Measurements from ENCODE around the gene CYB561D2. TPM values are rescaled to one million over a fixed set of nuclear protein-coding genes. Genes with fewer than 3 reads are reported as not detected.

CYB561D2 gene
- total and polyA plus RNA-seq, 10 of the 15 experiments (the other 5 are each of a cell fraction or from before 2014, with no cell fraction given) = 7.6 to 39.2 (median 18.8) TPM

- ATAC-seq (no peak), FAIRE-seq (no peak), DNase-seq (ENCODE audit: low read depth, low spot score) (no peak)
- ChIA-PET SMC1A (ENCODE audit: uncharacterized antibody, unreplicated experiment) (interaction anchor here (0.7 to 1.6 kb wide), 3 partner anchors 11 to 468 kb away, joined by 3 to 8 read pairs (median 3); partner anchors contain the start of genes CYB561D2 and NPRL2), POLR2A (interaction anchor here (0.6 to 7.0 kb wide), 9 partner anchors 11 to 870 kb away, joined by 3 to 84 read pairs (median 4); partner anchors contain the start of genes CYB561D2, GNAI2, NPRL2 and TUSC2), CTCF (interaction anchor here (0.6 to 10.5 kb wide), 6 partner anchors 10 to 91 kb away, joined by 3 to 72 read pairs (median 4); partner anchors contain the start of genes CYB561D2, HYAL2, HYAL3 and NAA80), RAD21 (ENCODE audit: unreplicated experiment) (no interaction called here)
- Histone ChIP-seq H4K20me1 (ENCODE audit: control insufficient read depth, insufficient read depth) (no peaks in the 10 kb centered on the region; the same call in 1 of the 2 replicates), H3K27me3 (replicated peaks in 1 of 2; ENCODE audit: control insufficient read depth in 2 of 2, insufficient read depth in 2 of 2, low read length in 1 of 2) (no peaks in the 10 kb centered on the region), H3K4me3 (peak overlapping the region; percentile 96), H3K4me2 (ENCODE audit: control insufficient read depth, insufficient read depth) (peak overlapping the region; percentile 75), H2AFZ (ENCODE audit: control insufficient read depth, low read depth, low read length) (peak overlapping the region; percentile 52), H3K79me2 (ENCODE audit: control insufficient read depth, insufficient read depth, low read length) (peaks cover 65% of the 10 kb centered on the region), H3K4me1 (ENCODE audit: control insufficient read depth, insufficient read depth, low read length) (peaks cover 8% of the 10 kb centered on the region; the same call in 1 of the 2 replicates), H3K27ac (ENCODE audit: control insufficient read depth, insufficient read depth) (peak overlapping the region; percentile 92), H3K9me3 (replicated peaks; ENCODE audit: control insufficient read depth, insufficient read depth, low read length) (no peaks in the 10 kb centered on the region), H3K9ac (ENCODE audit: control insufficient read depth, insufficient read depth, low read length) (peak overlapping the region; percentile 86), H3K36me3 (ENCODE audit: control insufficient read depth in 2 of 2, insufficient read depth in 2 of 2, low read length in 1 of 2) (peaks cover 1 to 4% of the 10 kb centered on the region in 2 experiments)
- intact Hi-C loops (cut with micrococcal nuclease; ENCODE audit: unreplicated experiment) (loop anchor here (5.0 kb wide), 2 partner anchors 42 to 102 kb away; partner anchors contain the start of genes GNAI2, HYAL3 and NAA80), in situ Hi-C loops (cut with MboI) (loop anchor here (10.0 kb wide), 1 partner anchor 1056 kb away; the partner anchor contains the start of gene RBM15B)
- TF ChIP-seq ZNF384 (IDR thresholded peaks at IDR 0.05; ENCODE audit: borderline replicate concordance, low read depth, low read length) (peak; percentile 37; the same call in 1 of the 2 replicates), FOXM1 (IDR thresholded peaks at IDR 0.05; ENCODE audit: low read depth, low read length) (no peak), SPI1 (IDR thresholded peaks at IDR 0.05; ENCODE audit: borderline replicate concordance, insufficient read depth, low read depth, low read length) (0 out of 2 replicates have a peak, but pooled peaks have one; percentile 21), MYB (IDR thresholded peaks at IDR 0.05; ENCODE audit: borderline replicate concordance, low read depth, low read length) (no peak), EP300 (IDR thresholded peaks at IDR 0.05; ENCODE audit: borderline replicate concordance in 1 of 2, control insufficient read depth in 1 of 2, low read depth in 2 of 2, low read length in 2 of 2) (no peak), YY1 (IDR thresholded peaks at IDR 0.05; ENCODE audit: low read depth, low read length) (peak; percentile 66)
- no TSS peak for BruUV-seq (replicated peaks)
- WGBS (ENCODE audit: insufficient coverage, insufficient replicate concordance, low lambda C conversion rate, missing lambda C conversion rate) = 3% methylated on average over 5 of the region's 5 CpGs
These were observed 11.7 kb upstream of the CYB561D2 start for GRCh38 chr3:50338965-50339364.

All from GM12878 (cell line).